SIG-M5 treated with dmso at 0.1 percent for 504 hours (cell line): ENCODE results near the gene WBP1.
"Not testable (repeated sequence)": the region's sequence is repeated elsewhere in the genome, so short reads cannot be mapped to it uniquely, and the experiment has no call there.

Experiments
- DNase-seq: peaks from one replicate; lab custom pipeline; 2025; ENCODE audit not compliant: unreplicated experiment; lab: John Stamatoyannopoulos, UW

WBP1 gene

GRCh38 chr2:74458132-74458937 lies at the start of gene WBP1:
TSS of gene WBP1 (plus strand) at chr2:74458438. CDS start at chr2:74458603, 165 bp downstream.
- DNase-seq: peak; percentile 100

- DNase-seq: no peak
Measured at GRCh38 chr2:74413001-74413698, 45.1 kb upstream of the WBP1 start.

- no peak for DNase-seq
Measured at GRCh38 chr2:74414441-74414840, 43.8 kb upstream of the WBP1 start.

GRCh38 chr2:74414881-74415761 lies 43.1 kb upstream of the WBP1 start:
- no peak for DNase-seq

GRCh38 chr2:74415762-74416395 lies 42.4 kb upstream of the WBP1 start:
- DNase-seq: no peak

GRCh38 chr2:74416778-74417177 lies 41.5 kb upstream of the WBP1 start:
- no peak for DNase-seq

GRCh38 chr2:74417197-74417596 lies 41.0 kb upstream of the WBP1 start:
- DNase-seq: no peak

- DNase-seq: no peak
Measured at GRCh38 chr2:74417763-74418162, 40.5 kb upstream of the WBP1 start.

GRCh38 chr2:74418312-74418711 lies 39.9 kb upstream of the WBP1 start:
- DNase-seq: no peak

- DNase-seq: peak; percentile 20
Measured at GRCh38 chr2:74419345-74419744, 38.9 kb upstream of the WBP1 start.

- DNase-seq: no peak
Measured at GRCh38 chr2:74420006-74420405, 38.2 kb upstream of the WBP1 start.

GRCh38 chr2:74420443-74421103 lies 37.7 kb upstream of the WBP1 start:
- DNase-seq: not testable (repeated sequence)

GRCh38 chr2:74421221-74421870 lies 36.9 kb upstream of the WBP1 start, which contains the start of the genes C2orf81 and WDR54:
TSS of gene C2orf81 (minus strand) at chr2:74421619. CDS start at chr2:74421560, 59 bp downstream.
TSS of gene WDR54 (plus strand) at chr2:74421730. CDS start at chr2:74422154, 424 bp downstream.
- peak; percentile 88 for DNase-seq

- DNase-seq: no peak
Measured at GRCh38 chr2:74423231-74424095, 34.8 kb upstream of the WBP1 start.

- no peak for DNase-seq
Measured at GRCh38 chr2:74424139-74424992, 33.9 kb upstream of the WBP1 start.

GRCh38 chr2:74424995-74425406 lies 33.2 kb upstream of the WBP1 start:
- DNase-seq: no peak

- DNase-seq: no peak
Measured at GRCh38 chr2:74425523-74425922, 32.7 kb upstream of the WBP1 start.
